Measurements from ENCODE around the gene TRIM25. TPM values are rescaled to one million over a fixed set of nuclear protein-coding genes. Genes with fewer than 3 reads are reported as not detected.

The TRIM25 gene
- polyA plus RNA-seq, 4 donors = 13.2 to 47.2 (median 30.0) TPM

DNA sequence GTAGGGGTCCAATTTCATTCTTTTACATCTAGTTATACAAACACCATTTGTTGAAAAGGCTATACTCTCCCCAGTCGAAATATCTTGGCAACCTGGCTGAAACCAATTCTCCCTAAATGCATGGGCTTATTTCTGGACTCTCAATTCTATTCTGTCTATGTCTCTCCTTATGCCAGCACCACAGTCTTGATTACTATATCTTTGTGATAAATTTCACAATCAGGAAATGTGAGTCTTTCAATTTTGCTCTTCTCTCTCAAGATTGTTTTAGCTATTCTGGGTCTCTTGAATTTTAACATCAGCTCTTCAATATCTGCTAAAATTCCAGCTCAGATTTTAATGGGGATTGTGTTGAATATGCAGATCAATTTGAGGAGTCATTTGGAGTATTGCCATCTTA lies 5.9 kb upstream of the TRIM25 start:
- Histone ChIP-seq H3K9me3 (ENCODE audit: control insufficient read depth in 2 of 2, insufficient read depth in 1 of 2, low read depth in 1 of 2, low read length in 1 of 2) (no peaks in the 10 kb centered on the region), H3K36me3 (ENCODE audit: control insufficient read depth in 3 of 3, insufficient read depth in 2 of 3, low read depth in 1 of 3, low read length in 3 of 3) (no peaks in the 10 kb centered on the region), H3K4me1 (ENCODE audit: control insufficient read depth in 3 of 3, insufficient read depth in 2 of 3, low read depth in 1 of 3, low read length in 2 of 3) (peaks cover 0 to 16% (median 6%) of the 10 kb centered on the region in 3 donors), H3K27me3 (ENCODE audit: control insufficient read depth in 3 of 3, insufficient read depth in 3 of 3, low read length in 3 of 3) (no peaks in the 10 kb centered on the region), H3K4me3 (ENCODE audit: low read depth in 1 of 3, low read length in 3 of 3) (no peak overlapping the region), H3K27ac (ENCODE audit: low read depth in 1 of 3, low read length in 2 of 3) (no peak overlapping the region)
- 93 to 100% (median 96%) methylated on average over 1 of the region's 1 CpG for WGBS, 3 donors
- no peak for DNase-seq
- no peak for FAIRE-seq

DNA sequence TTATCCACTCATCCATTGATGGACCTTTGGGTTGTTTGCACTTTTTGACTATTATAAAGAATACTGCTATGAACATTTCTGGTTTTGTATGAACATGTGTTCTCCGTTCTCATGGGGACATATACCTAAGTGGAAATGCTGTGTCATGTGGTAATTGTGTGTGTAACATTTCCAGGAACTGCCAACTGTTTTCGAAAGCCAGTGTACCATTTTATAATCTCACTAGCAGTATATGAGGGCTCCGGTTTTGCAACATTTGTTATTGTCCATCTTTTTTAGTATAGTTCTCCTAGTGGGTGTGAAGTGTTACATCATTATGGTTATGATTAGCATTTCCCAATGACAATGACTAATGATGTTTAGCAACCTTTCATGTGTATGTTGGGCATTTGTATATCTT lies 5.1 kb upstream of the TRIM25 start:
- no peaks in the 10 kb centered on the region for H3K9me3 ChIP-seq (ENCODE audit: control insufficient read depth in 2 of 2, insufficient read depth in 1 of 2, low read depth in 1 of 2, low read length in 1 of 2)
- no peak for FAIRE-seq
- H3K4me1 ChIP-seq (ENCODE audit: control insufficient read depth in 3 of 3, insufficient read depth in 2 of 3, low read depth in 1 of 3, low read length in 2 of 3) = peaks cover 0 to 17% (median 6%) of the 10 kb centered on the region in 3 donors
- peak; percentile 66 to 77 for DNase-seq
- H3K36me3 ChIP-seq (ENCODE audit: control insufficient read depth in 3 of 3, insufficient read depth in 2 of 3, low read depth in 1 of 3, low read length in 3 of 3) = no peaks in the 10 kb centered on the region
- no peaks in the 10 kb centered on the region for H3K27me3 ChIP-seq (ENCODE audit: control insufficient read depth in 3 of 3, insufficient read depth in 3 of 3, low read length in 3 of 3)
- H3K4me3 ChIP-seq (ENCODE audit: low read depth in 1 of 3, low read length in 3 of 3) = no peak overlapping the region
- 17 to 50% (median 33%) methylated on average over 3 of the region's 3 CpGs for WGBS, 3 donors
- peak overlapping the region in 1 of 3 donors; percentile 47 for H3K27ac ChIP-seq (ENCODE audit: low read depth in 1 of 3, low read length in 2 of 3)

- Histone ChIP-seq H3K36me3 (ENCODE audit: control insufficient read depth in 3 of 3, insufficient read depth in 2 of 3, low read depth in 1 of 3, low read length in 3 of 3) (no peaks in the 10 kb centered on the region), H3K4me3 (ENCODE audit: low read depth in 1 of 3, low read length in 3 of 3) (no peak overlapping the region), H3K9me3 (ENCODE audit: control insufficient read depth in 2 of 2, insufficient read depth in 1 of 2, low read depth in 1 of 2, low read length in 1 of 2) (no peaks in the 10 kb centered on the region), H3K27me3 (ENCODE audit: control insufficient read depth in 3 of 3, insufficient read depth in 3 of 3, low read length in 3 of 3) (no peaks in the 10 kb centered on the region), H3K4me1 (ENCODE audit: control insufficient read depth in 3 of 3, insufficient read depth in 2 of 3, low read depth in 1 of 3, low read length in 2 of 3) (peaks cover 0 to 17% (median 6%) of the 10 kb centered on the region in 3 donors), H3K27ac (ENCODE audit: low read depth in 1 of 3, low read length in 2 of 3) (no peak overlapping the region)
- WGBS, 3 donors = 90 to 95% (median 92%) methylated on average over 4 of the region's 4 CpGs
- FAIRE-seq = no peak
- DNase-seq = no peak
These were observed 3.9 kb upstream of the TRIM25 start for GRCh38 chr17:56917559-56918296.

DNA sequence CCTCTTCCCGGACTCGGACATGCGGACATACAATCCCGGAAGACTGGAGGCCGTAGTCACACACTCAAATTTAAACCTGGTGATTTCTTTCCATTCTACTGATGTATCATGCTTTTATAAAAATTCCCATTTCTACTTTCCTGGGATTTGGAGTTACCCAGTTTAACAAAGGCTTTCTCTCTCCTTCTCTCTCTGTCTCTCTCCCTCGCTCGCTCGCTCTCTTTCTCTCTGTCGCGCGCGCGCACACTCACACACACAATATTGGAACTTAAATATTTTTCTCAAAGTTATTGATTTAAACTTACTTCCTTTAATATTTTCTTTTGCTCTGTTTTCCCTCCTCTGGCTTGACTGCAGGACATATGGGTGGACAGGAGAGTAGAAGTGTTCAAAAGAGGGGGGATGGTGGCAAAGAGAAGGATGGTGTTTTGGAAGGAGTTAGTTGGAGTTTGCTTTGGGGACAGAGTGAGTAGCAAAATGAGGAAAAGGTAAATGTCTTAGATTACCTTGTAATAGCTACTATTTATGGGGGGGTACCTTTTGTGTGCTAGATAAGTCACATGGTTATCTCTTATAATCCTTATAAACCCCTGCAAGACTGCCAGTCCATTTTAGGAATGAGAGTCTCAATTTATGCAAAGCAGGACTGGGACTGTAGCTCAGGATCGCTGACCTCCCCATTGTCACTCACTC lies 878 bp upstream of the TRIM25 start:
- Histone ChIP-seq H3K36me3 (ENCODE audit: control insufficient read depth in 3 of 3, insufficient read depth in 2 of 3, low read depth in 1 of 3, low read length in 3 of 3) (peaks cover 0 to 11% (median 0%) of the 10 kb centered on the region in 3 donors), H3K4me1 (ENCODE audit: control insufficient read depth in 3 of 3, insufficient read depth in 2 of 3, low read depth in 1 of 3, low read length in 2 of 3) (peaks cover 0 to 27% (median 12%) of the 10 kb centered on the region in 3 donors), H3K27me3 (ENCODE audit: control insufficient read depth in 3 of 3, insufficient read depth in 3 of 3, low read length in 3 of 3) (no peaks in the 10 kb centered on the region), H3K4me3 (ENCODE audit: low read depth in 1 of 3, low read length in 3 of 3) (peak overlapping the region; percentile 73 to 77 (median 75)), H3K9me3 (ENCODE audit: control insufficient read depth in 2 of 2, insufficient read depth in 1 of 2, low read depth in 1 of 2, low read length in 1 of 2) (no peaks in the 10 kb centered on the region), H3K27ac (ENCODE audit: low read depth in 1 of 3, low read length in 2 of 3) (peak overlapping the region; percentile 84 to 94 (median 88))
- 3 to 8% (median 7%) methylated on average over 14 of the region's 14 CpGs for WGBS, 3 donors
- DNase-seq = peak in 1 of 2 donors; percentile 60
- FAIRE-seq = no peak

DNA sequence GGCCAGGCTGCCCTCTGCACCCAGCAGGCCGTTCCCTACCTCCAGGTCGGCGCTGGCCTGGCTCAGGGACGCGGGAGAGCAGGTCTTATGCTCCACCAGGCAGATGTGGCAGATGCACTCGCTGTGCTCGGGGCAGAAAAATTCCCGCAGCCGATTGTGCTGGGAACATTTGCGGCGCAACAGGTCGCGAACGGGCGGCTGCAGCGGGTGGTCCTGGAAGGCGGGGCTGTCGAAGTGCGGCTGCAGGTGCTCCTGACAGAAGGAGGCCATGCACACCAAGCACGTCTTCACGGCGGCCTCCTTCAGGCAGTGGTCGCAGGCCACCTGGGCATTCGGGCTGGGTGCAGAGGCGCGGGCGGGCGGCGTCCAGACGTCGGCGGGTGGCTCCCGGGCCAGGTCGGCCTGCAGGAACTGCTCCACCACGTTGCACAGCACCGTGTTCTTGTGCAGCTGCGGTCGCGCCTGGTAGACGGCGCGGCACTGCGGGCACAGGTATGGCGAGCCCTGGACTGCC lies 439 bp downstream of the TRIM25 start:
- DNase-seq (peak in 1 of 2 donors; percentile 25), FAIRE-seq (no peak)
- 0 to 1% (median 1%) methylated on average over 33 to 44 of the region's 44 CpGs for WGBS, 3 donors
- peaks cover 5 to 30% (median 15%) of the 10 kb centered on the region in 3 donors for H3K4me1 ChIP-seq (ENCODE audit: control insufficient read depth in 3 of 3, insufficient read depth in 2 of 3, low read depth in 1 of 3, low read length in 2 of 3)
- H3K27ac ChIP-seq (ENCODE audit: low read depth in 1 of 3, low read length in 2 of 3) = peak overlapping the region; percentile 77 to 94 (median 90)
- H3K4me3 ChIP-seq (ENCODE audit: low read depth in 1 of 3, low read length in 3 of 3) = peak overlapping the region; percentile 73 to 77 (median 75)
- peaks cover 0 to 20% (median 0%) of the 10 kb centered on the region in 3 donors for H3K36me3 ChIP-seq (ENCODE audit: control insufficient read depth in 3 of 3, insufficient read depth in 2 of 3, low read depth in 1 of 3, low read length in 3 of 3)
- no peaks in the 10 kb centered on the region for H3K27me3 ChIP-seq (ENCODE audit: control insufficient read depth in 3 of 3, insufficient read depth in 3 of 3, low read length in 3 of 3)
- H3K9me3 ChIP-seq (ENCODE audit: control insufficient read depth in 2 of 2, insufficient read depth in 1 of 2, low read depth in 1 of 2, low read length in 1 of 2) = no peaks in the 10 kb centered on the region

DNA sequence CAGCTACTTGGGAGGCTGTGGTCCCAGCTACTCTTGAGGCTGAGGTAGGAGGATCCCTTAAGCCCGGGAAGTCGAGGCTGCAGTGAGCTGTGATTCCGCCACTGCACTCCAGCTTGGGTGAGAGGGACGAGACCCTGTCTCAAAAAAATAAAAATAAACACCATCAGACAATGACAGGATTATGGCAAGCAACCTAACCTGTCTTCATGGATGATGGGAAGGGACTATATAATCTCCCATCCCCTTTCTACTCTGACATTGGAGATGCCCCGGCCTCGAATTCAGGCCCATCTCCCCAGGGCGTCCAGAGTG lies 893 bp downstream of the TRIM25 start:
- Histone ChIP-seq H3K27me3 (ENCODE audit: control insufficient read depth in 3 of 3, insufficient read depth in 3 of 3, low read length in 3 of 3) (no peaks in the 10 kb centered on the region), H3K36me3 (ENCODE audit: control insufficient read depth in 3 of 3, insufficient read depth in 2 of 3, low read depth in 1 of 3, low read length in 3 of 3) (peaks cover 0 to 24% (median under 1%) of the 10 kb centered on the region in 3 donors), H3K4me3 (ENCODE audit: low read depth in 1 of 3, low read length in 3 of 3) (peak overlapping the region; percentile 73 to 77 (median 75)), H3K27ac (ENCODE audit: low read depth in 1 of 3, low read length in 2 of 3) (peak overlapping the region; percentile 77 to 94 (median 90)), H3K9me3 (ENCODE audit: control insufficient read depth in 2 of 2, insufficient read depth in 1 of 2, low read depth in 1 of 2, low read length in 1 of 2) (no peaks in the 10 kb centered on the region), H3K4me1 (ENCODE audit: control insufficient read depth in 3 of 3, insufficient read depth in 2 of 3, low read depth in 1 of 3, low read length in 2 of 3) (peaks cover 5 to 30% (median 15%) of the 10 kb centered on the region in 3 donors)
- 4 to 20% (median 7%) methylated on average over 7 of the region's 7 CpGs for WGBS, 3 donors
- FAIRE-seq (no peak), DNase-seq (no peak)

DNA sequence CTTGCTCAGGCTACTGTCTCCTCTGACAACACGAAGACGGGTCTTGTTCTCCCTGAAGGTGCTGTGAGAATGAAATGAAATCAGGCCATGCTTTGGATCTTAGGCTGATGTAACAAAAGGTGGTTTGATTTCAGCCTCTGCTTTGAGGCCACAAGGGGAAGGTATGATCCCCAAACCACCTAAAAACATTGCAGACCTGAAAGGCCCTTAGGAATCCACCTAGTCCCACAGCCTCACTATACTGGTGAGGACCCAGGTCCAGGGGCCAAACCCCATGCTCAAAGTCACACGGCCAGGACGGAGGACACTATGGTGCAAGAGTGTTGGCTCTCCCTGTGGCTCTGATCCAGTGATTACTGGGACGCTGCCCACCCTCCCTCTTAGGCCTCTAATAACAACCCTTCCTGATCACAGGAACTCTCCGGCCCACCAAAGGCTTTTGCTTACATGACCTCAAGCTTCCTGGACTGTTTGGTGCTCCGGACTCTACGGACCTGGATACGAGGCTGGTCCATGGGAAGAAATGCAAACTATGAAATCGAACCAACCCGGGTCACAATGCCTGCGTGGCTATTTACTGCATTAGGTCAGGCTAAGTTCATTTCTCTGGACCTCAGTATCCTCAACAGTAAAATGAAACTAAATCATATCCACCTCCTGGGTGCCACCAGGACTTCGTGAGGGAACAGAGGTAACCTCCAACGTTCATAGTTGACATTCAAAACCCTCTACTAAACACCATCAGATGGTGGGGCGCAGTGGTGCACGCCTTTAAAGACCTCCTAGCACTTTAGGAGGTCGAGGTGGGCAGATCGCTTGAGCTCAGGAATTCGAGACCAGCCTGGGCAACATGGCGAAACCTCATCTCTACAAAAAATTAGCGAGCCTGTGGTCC lies 1.5 kb downstream of the TRIM25 start:
- FAIRE-seq (no peak), DNase-seq (peak; percentile 49 to 55)
- H3K4me3 ChIP-seq (ENCODE audit: low read depth in 1 of 3, low read length in 3 of 3) = peak overlapping the region; percentile 73 to 77 (median 75)
- 7 to 25% (median 12%) methylated on average over 21 of the region's 21 CpGs for WGBS, 3 donors
- peaks cover 5 to 30% (median 15%) of the 10 kb centered on the region in 3 donors for H3K4me1 ChIP-seq (ENCODE audit: control insufficient read depth in 3 of 3, insufficient read depth in 2 of 3, low read depth in 1 of 3, low read length in 2 of 3)
- H3K27ac ChIP-seq (ENCODE audit: low read depth in 1 of 3, low read length in 2 of 3) = peak overlapping the region; percentile 77 to 94 (median 90)
- no peaks in the 10 kb centered on the region for H3K27me3 ChIP-seq (ENCODE audit: control insufficient read depth in 3 of 3, insufficient read depth in 3 of 3, low read length in 3 of 3)
- peaks cover 0 to 26% (median 4%) of the 10 kb centered on the region in 3 donors for H3K36me3 ChIP-seq (ENCODE audit: control insufficient read depth in 3 of 3, insufficient read depth in 2 of 3, low read depth in 1 of 3, low read length in 3 of 3)
- no peaks in the 10 kb centered on the region for H3K9me3 ChIP-seq (ENCODE audit: control insufficient read depth in 2 of 2, insufficient read depth in 1 of 2, low read depth in 1 of 2, low read length in 1 of 2)

Data from small intestine (tissue), 7 donors.